GM12873 (cell line): Measurements from ENCODE around the gene PAFAH1B1.

ENCODE experiments used
- CTCF ChIP-seq: IDR thresholded peaks from 2 replicates; pipeline ENCODE4 v1.5.1; 2012; ENCODE audit warnings: low read depth, mild to moderate bottlenecking, moderate library complexity, low read length, control low read depth; ENCODE audit not compliant: insufficient read depth; ENCODE audit errors: missing control alignments

The PAFAH1B1 gene

GRCh38 chr17:2716649-2717048 is 123.2 kb downstream of the PAFAH1B1 start:
- no peak for TF ChIP-seq CTCF

GRCh38 chr17:2718150-2718938 is 124.9 kb downstream of the PAFAH1B1 start:
- TF ChIP-seq CTCF: no peak

GRCh38 chr17:2719861-2720260 is 126.4 kb downstream of the PAFAH1B1 start:
- no peak for TF ChIP-seq CTCF

GRCh38 chr17:2721603-2722002 is 128.1 kb downstream of the PAFAH1B1 start:
- no peak for TF ChIP-seq CTCF

GRCh38 chr17:2722611-2723010 is 129.2 kb downstream of the PAFAH1B1 start:
- TF ChIP-seq CTCF: no peak

- TF ChIP-seq CTCF: no peak
These were observed 130.1 kb downstream of the PAFAH1B1 start for GRCh38 chr17:2723505-2723996.

GRCh38 chr17:2723997-2724783 is 130.7 kb downstream of the PAFAH1B1 start:
- TF ChIP-seq CTCF: no peak
